Panc1 (cell line): ENCODE data around the gene PHYH. TPM values are rescaled to one million over a fixed set of nuclear protein-coding genes. Genes with fewer than 3 reads are reported as not detected.

ENCODE experiments used
- ATAC-seq: fragments of 200-7000 bp; cut with Tn5 transposase; 2 replicates; pipeline ENCODE4 v1.9.1; 2020; ENCODE audit warnings: mild to moderate bottlenecking, moderate library complexity
- BruUV-seq: library from RNA; stranded (reverse); fragments of 400-500 nt; replicated peaks from 2 replicates; lab custom pipeline; 2021; lab: Mats Ljungman, UMichigan
- CTCF ChIA-PET: fragments of 300-600 bp; sonication (Branson Sonifier 250); formaldehyde crosslinking; loops from one replicate; lab custom pipeline; 2022; ENCODE audit warnings: antibody characterized with exemption; lab: Charles Lee
- POLR2A ChIA-PET: fragments of 300-600 bp; sonication (Branson Sonifier 250); formaldehyde crosslinking; loops from one replicate; lab custom pipeline; 2022; ENCODE audit warnings: antibody characterized with exemption; lab: Charles Lee
- DNase-seq: peaks from one replicate; pipeline ENCODE4 v3.0.0-alpha.2; 2010; ENCODE audit warnings: low read depth, low spot score
- H3K27ac ChIP-seq: 2 replicates; pipeline ENCODE4 v1.5.1; 2011; ENCODE audit warnings: mild to moderate bottlenecking, low read length, inconsistent platforms
- H3K27me3 ChIP-seq: fragments of 200-500 bp; sonication (Bioruptor generic); 2 replicates; pipeline ENCODE4 v1.6.0; 2014; ENCODE audit warnings: low read length, inconsistent platforms; ENCODE audit not compliant: control insufficient read depth, insufficient read depth
- H3K36me3 ChIP-seq: fragments of 200-500 bp; sonication (Bioruptor generic); 2 replicates; pipeline ENCODE4 v1.5.1; 2014; ENCODE audit warnings: inconsistent platforms, mild to moderate bottlenecking, low read length, moderate library complexity; ENCODE audit not compliant: control insufficient read depth, insufficient read depth
- H3K4me1 ChIP-seq: 2 replicates; pipeline ENCODE4 v1.5.1; 2011; ENCODE audit warnings: inconsistent platforms, mild to moderate bottlenecking, low read length, moderate library complexity; ENCODE audit not compliant: control insufficient read depth, insufficient read depth
- H3K4me3 ChIP-seq, 2 experiments: 2 replicates each; pipeline ENCODE4 v1.5.1; 2011 to 2012; ENCODE audit warnings: low read depth in 2 of 2, low read length in 2 of 2, mild to moderate bottlenecking in 2 of 2, inconsistent platforms in 1 of 2, moderate library complexity in 1 of 2
- H3K9me3 ChIP-seq: fragments of 200-500 bp; sonication (Bioruptor generic); 2 replicates; pipeline ENCODE4 v1.5.1; 2014; ENCODE audit warnings: low read depth, mild to moderate bottlenecking, inconsistent platforms, low read length, moderate library complexity; ENCODE audit not compliant: control insufficient read depth, insufficient read depth
- CTCF ChIP-seq: fragments of 450-650 bp; IDR thresholded peaks from 2 replicates; pipeline ENCODE4 v1.5.1; 2017; ENCODE audit warnings: mild to moderate bottlenecking
- POLR2AphosphoS5 ChIP-seq: IDR thresholded peaks from 2 replicates; pipeline ENCODE4 v1.6.1; 2012; ENCODE audit warnings: mild to moderate bottlenecking, low read depth, low read length, moderate library complexity
- REST ChIP-seq, 2 experiments: IDR thresholded peaks; 2 replicates each; pipeline ENCODE4 v1.6.1; 2011 to 2012; ENCODE audit warnings: low read depth in 2 of 2, control low read depth in 1 of 2, low read length in 1 of 2, mild to moderate bottlenecking in 1 of 2, moderate library complexity in 1 of 2; ENCODE audit not compliant: insufficient read depth in 1 of 2
- SIN3A ChIP-seq: IDR thresholded peaks from 2 replicates; pipeline ENCODE4 v1.6.1; 2012; ENCODE audit warnings: low read depth, mild to moderate bottlenecking, low read length, moderate library complexity, borderline replicate concordance; ENCODE audit not compliant: insufficient read depth
- TCF7L2 ChIP-seq: IDR thresholded peaks from 2 replicates; pipeline ENCODE4 v1.6.1; 2011; ENCODE audit warnings: mild to moderate bottlenecking, low read depth, low read length, inconsistent platforms
- in situ Hi-C: cut with HindIII; loops from 2 replicates; pipeline ENCODE4 v1.10.0; 2016; ENCODE audit warnings: low sequenced_read_pairs, low pct_unique_long_range_greater_than_20kb
- intact Hi-C: fragments of 100-400 bp; cut with micrococcal nuclease; formaldehyde crosslinking; loops from one replicate; pipeline ENCODE4 v1.10.0; 2022; ENCODE audit not compliant: unreplicated experiment
- total RNA-seq: library from RNA; stranded (reverse); gene quantifications from one replicate; pipeline ENCODE4 v1.2.1, GENCODE V29; 2021; ENCODE audit not compliant: unreplicated experiment

PHYH gene
- total RNA-seq, 1 experiment from 2014 or later: 41.3 TPM

GRCh38 chr10:13328613-13329012, 28.7 kb upstream of the PHYH start:
- Histone ChIP-seq H3K36me3 (no peaks in the 10 kb centered on the region; the same call in 1 of the 2 replicates), H3K4me1 (no peaks in the 10 kb centered on the region), H3K9me3 (no peaks in the 10 kb centered on the region), H3K27me3 (no peaks in the 10 kb centered on the region), H3K27ac (no peak overlapping the region), H3K4me3 (no peak overlapping the region)
- ChIA-PET POLR2A (no interaction called here), CTCF (no interaction called here)
- ATAC-seq (no peak), DNase-seq (no peak)
- no TSS peak for BruUV-seq
- intact Hi-C loops (no loop called here), in situ Hi-C loops (no loop called here)
- TF ChIP-seq POLR2AphosphoS5 (no peak), TCF7L2 (no peak), SIN3A (no peak), CTCF (no peak), REST (IDR thresholded peaks at IDR 0.05; ENCODE audit: insufficient read depth in 1 of 2, low read depth in 2 of 2, low read length in 1 of 2) (no peak)

GRCh38 chr10:13328126-13328525, 28.3 kb upstream of the PHYH start:
- TF ChIP-seq TCF7L2 (no peak), REST (IDR thresholded peaks at IDR 0.05; ENCODE audit: insufficient read depth in 1 of 2, low read depth in 2 of 2, low read length in 1 of 2) (no peak), CTCF (no peak), SIN3A (no peak), POLR2AphosphoS5 (no peak)
- Histone ChIP-seq H3K4me3 (no peak overlapping the region), H3K4me1 (no peaks in the 10 kb centered on the region), H3K36me3 (no peaks in the 10 kb centered on the region; the same call in 1 of the 2 replicates), H3K27ac (no peak overlapping the region), H3K27me3 (no peaks in the 10 kb centered on the region), H3K9me3 (no peaks in the 10 kb centered on the region)
- POLR2A ChIA-PET: no interaction called here
- CTCF ChIA-PET: no interaction called here
- intact Hi-C loops (no loop called here), in situ Hi-C loops (no loop called here)
- no peak for ATAC-seq
- no peak for DNase-seq
- no TSS peak for BruUV-seq
